HepG2 (cell line): Measurements from ENCODE around the gene LIPH. TPM values are rescaled to one million over a fixed set of nuclear protein-coding genes. Genes with fewer than 3 reads are reported as not detected.

ENCODE experiments used
- ATAC-seq: fragments of 200-7000 bp; cut with Tn5 transposase; 3 replicates; pipeline ENCODE4 v1.9.1; 2020; ENCODE audit warnings: mild to moderate bottlenecking, moderate library complexity
- BruUV-seq: library from RNA; stranded (reverse); fragments of 400-500 nt; replicated peaks from 2 replicates; lab custom pipeline; 2021; lab: Mats Ljungman, UMichigan
- CTCF ChIA-PET: fragments of 300-600 bp; formaldehyde crosslinking; extraction: SDS; loops from one replicate; lab custom pipeline; 2021; ENCODE audit warnings: low total read pairs, inconsistent platforms, low intra/inter-chr PET ratio; lab: Yijun Ruan, JAX
- POLR2A ChIA-PET: fragments of 350-600 bp; sonication (Branson Sonifier 250); formaldehyde crosslinking; loops from one replicate; lab custom pipeline; 2020; ENCODE audit warnings: antibody characterized with exemption, inconsistent platforms; lab: Yijun Ruan, JAX
- DNase-seq: peaks from one replicate; pipeline ENCODE4 v3.0.0-alpha.2; 2015; ENCODE audit warnings: low spot score
- FAIRE-seq: peaks from 3 replicates; lab custom pipeline; 2011; peaks lifted over from hg19 to GRCh38; lab: Jason Lieb, UNC
- H2AFZ ChIP-seq: one replicate; pipeline ENCODE4 v1.6.1; 2011; ENCODE audit warnings: low read length, inconsistent platforms
- H3K27ac ChIP-seq: fragments of 300-600 bp; 3 replicates; pipeline ENCODE4 v1.8.0; 2011; ENCODE audit warnings: mixed run types, mild to moderate bottlenecking, mixed read lengths, low read length, inconsistent platforms; ENCODE audit not compliant: insufficient read depth; ENCODE audit errors: extremely low read length
- H3K27me3 ChIP-seq, 2 experiments: fragments of 200-600 bp in 1 of 2; 2 replicates in 1 of 2; 3 replicates in 1 of 2; pipeline versions ENCODE4 v1.6.0 to v1.8.0; 2011; ENCODE audit warnings: low read length in 2 of 2, mild to moderate bottlenecking in 2 of 2, moderate library complexity in 2 of 2, inconsistent platforms in 1 of 2; ENCODE audit not compliant: insufficient read depth in 2 of 2, control insufficient read depth in 1 of 2
- H3K36me3 ChIP-seq, 2 experiments: fragments of 200-600 bp in 1 of 2; replicated peaks in 1 of 2; 2 replicates in 1 of 2; 3 replicates in 1 of 2; pipeline versions ENCODE4 v1.5.1 to v1.8.0; 2011; ENCODE audit warnings: low read length in 2 of 2, inconsistent platforms in 1 of 2; ENCODE audit not compliant: insufficient read depth in 2 of 2, control insufficient read depth in 1 of 2
- H3K4me1 ChIP-seq: 2 replicates; pipeline ENCODE4 v1.5.1; 2012; ENCODE audit warnings: low read length, inconsistent platforms; ENCODE audit not compliant: insufficient read depth
- H3K4me2 ChIP-seq: 2 replicates; pipeline ENCODE4 v1.6.0; 2011; ENCODE audit warnings: low read depth, low read length, inconsistent platforms
- H3K4me3 ChIP-seq, 3 experiments: fragments of 200-600 bp in 1 of 3; sonication (generic), shearing (Covaris generic) in 1 of 3; replicated peaks in 1 of 3; 2 replicates each; pipeline ENCODE4 v1.5.1; 2011 to 2016; ENCODE audit warnings: low read length in 3 of 3, inconsistent platforms in 2 of 3, low read depth in 2 of 3, mild to moderate bottlenecking in 2 of 3, control low read depth in 1 of 3, mixed read lengths in 1 of 3; ENCODE audit not compliant: insufficient read depth in 1 of 3
- H3K79me2 ChIP-seq: one replicate; pipeline ENCODE4 v1.6.1; 2011; ENCODE audit warnings: low read length, inconsistent platforms; ENCODE audit not compliant: insufficient read depth
- H3K9ac ChIP-seq: 2 replicates; pipeline ENCODE4 v1.6.0; 2011; ENCODE audit warnings: mild to moderate bottlenecking, low read depth, low read length, inconsistent platforms; ENCODE audit not compliant: insufficient read depth
- H3K9me3 ChIP-seq: 2 replicates; pipeline ENCODE4 v1.5.1; 2012; ENCODE audit warnings: mild to moderate bottlenecking, low read length
- H4K20me1 ChIP-seq: 2 replicates; pipeline ENCODE4 v1.6.0; 2011; ENCODE audit warnings: inconsistent platforms, mild to moderate bottlenecking, low read length, moderate library complexity; ENCODE audit not compliant: insufficient read depth
- ARID3A ChIP-seq: IDR thresholded peaks from 2 replicates; pipeline ENCODE4 v1.6.1; 2012; ENCODE audit warnings: low read depth, low read length, improper control_type of control experiment
- CCDC6 ChIP-seq: sonication (generic); formaldehyde crosslinking; IDR thresholded peaks from 2 replicates; pipeline ENCODE4 v1.8.1; 2022; ENCODE audit warnings: mild to moderate bottlenecking, missing genetic modification reagents, moderate library complexity
- CSRNP1 ChIP-seq: sonication (generic); formaldehyde crosslinking; IDR thresholded peaks from 2 replicates; pipeline ENCODE4 v1.8.1; 2023; ENCODE audit warnings: mild to moderate bottlenecking, missing genetic modification reagents
- TSC22D2 ChIP-seq: sonication (generic); formaldehyde crosslinking; IDR thresholded peaks from 2 replicates; pipeline ENCODE4 v1.5.1; 2020; ENCODE audit warnings: missing genetic modification reagents, mild to moderate bottlenecking, borderline replicate concordance
- XBP1 ChIP-seq: sonication (generic); formaldehyde crosslinking; IDR thresholded peaks from 2 replicates; pipeline ENCODE4 v1.5.0; 2020; ENCODE audit warnings: missing genetic modification reagents
- ZBTB34 ChIP-seq: sonication (generic); formaldehyde crosslinking; IDR thresholded peaks from 2 replicates; pipeline ENCODE4 v1.8.0; 2022; ENCODE audit warnings: mild to moderate bottlenecking, missing genetic modification reagents
- ZNF12 ChIP-seq: sonication (generic); formaldehyde crosslinking; IDR thresholded peaks from 2 replicates; pipeline ENCODE4 v1.5.0; 2020; ENCODE audit warnings: missing genetic modification reagents
- ZNF407 ChIP-seq: sonication (generic); formaldehyde crosslinking; IDR thresholded peaks from one replicate; pipeline ENCODE4 v1.5.1; 2020; ENCODE audit warnings: mild to moderate bottlenecking, missing genetic modification reagents; ENCODE audit errors: not compliant biosample characterization
- ZNF44 ChIP-seq: sonication (generic); formaldehyde crosslinking; IDR thresholded peaks from 2 replicates; pipeline ENCODE4 v1.5.1; 2020; ENCODE audit warnings: mild to moderate bottlenecking, missing genetic modification reagents
- ZNF747 ChIP-seq: sonication (generic); formaldehyde crosslinking; IDR thresholded peaks from 2 replicates; pipeline ENCODE4 v1.8.1; 2023; ENCODE audit warnings: missing genetic modification reagents, mild to moderate bottlenecking, borderline replicate concordance
- WGBS: methylation state at CpG from one replicate; pipeline ENCODE4 v1.1.6; 2017; ENCODE audit warnings: low lambda C conversion rate; 5-methylcytosine and 5-hydroxymethylcytosine counted together
- in situ Hi-C: cut with HindIII; loops from 2 replicates; pipeline ENCODE4 v1.10.0; 2017; ENCODE audit warnings: low pct_unique_long_range_greater_than_20kb; ENCODE audit not compliant: extremely low pct_ligation_motif_present
- intact Hi-C: fragments of 100-400 bp; cut with micrococcal nuclease; formaldehyde crosslinking; loops from one replicate; pipeline ENCODE4 v1.10.0; 2022; ENCODE audit not compliant: unreplicated experiment
- polyA plus RNA-seq, 8 experiments: library from polyadenylated mRNA; depleted of rRNA in 3 of 8; stranded (reverse) in 7 of 8; unstranded in 1 of 8; fragments of >200 nt; fragmentation: Illumina TruSeq in 4 of 8; extraction: Trizol in 4 of 8; gene quantifications; 2 replicates each; pipeline versions ENCODE4 v1.2.1 to v1.2.3, GENCODE V29; 2011 to 2016; ENCODE audit warnings: low read depth in 4 of 8, missing spikeins in 1 of 8, mixed read lengths in 1 of 8; ENCODE audit not compliant: insufficient read depth in 1 of 8
- total RNA-seq, 5 experiments: library from RNA; depleted of rRNA; stranded (reverse); fragments of >200 nt; fragmentation: Illumina TruSeq; extraction: Trizol; gene quantifications; 2 replicates each; pipeline ENCODE4 v1.2.3, GENCODE V29; 2016; ENCODE audit warnings: low read depth in 1 of 5

LIPH gene
- total and polyA plus RNA-seq, 2 of the 13 experiments (the other 11 are each of a cell fraction or from before 2014, with no cell fraction given), result 0.09 to 0.34 TPM

GRCh38 chr3:185477316-185477715, 75.1 kb downstream of the LIPH start:
- H3K27me3 ChIP-seq, result no peaks in the 10 kb centered on the region
- no peak overlapping the region for H3K27ac ChIP-seq
- H3K4me1 ChIP-seq, result no peaks in the 10 kb centered on the region
- POLR2A ChIA-PET, result no interaction called here
- H4K20me1 ChIP-seq, result no peaks in the 10 kb centered on the region; the same call in 1 of the 2 replicates
- CTCF ChIA-PET, result no interaction called here
- H3K4me2 ChIP-seq, result no peak overlapping the region
- FAIRE-seq, result no peak
- H2AFZ ChIP-seq, result no peak overlapping the region
- WGBS, result 75% methylated on average over 3 of the region's 3 CpGs
- in situ Hi-C loops (no loop called here), intact Hi-C loops (no loop called here)
- H3K9me3 ChIP-seq, result no peaks in the 10 kb centered on the region
- H3K36me3 ChIP-seq, result peaks cover 26 to 63% of the 10 kb centered on the region in 2 experiments; a peak in 4 of 5 replicates
- H3K4me3 ChIP-seq, result no peak overlapping the region
- ATAC-seq, result no peak
- no TSS peak for BruUV-seq
- H3K79me2 ChIP-seq, result no peaks in the 10 kb centered on the region
- DNase-seq, result no peak
- H3K9ac ChIP-seq, result no peak overlapping the region
- TF ChIP-seq ZNF747, result no peak
- TF ChIP-seq TSC22D2 (CRISPR knock-in tag), result no peak
- TF ChIP-seq ZNF12, result no peak
- no peak for TF ChIP-seq ARID3A
- TF ChIP-seq ZNF407, result no peak
- no peak for TF ChIP-seq CCDC6 (CRISPR knock-in tag)
- TF ChIP-seq CSRNP1 (CRISPR knock-in tag), result no peak
- TF ChIP-seq XBP1 (CRISPR knock-in tag), result no peak
- TF ChIP-seq ZBTB34 (CRISPR knock-in tag), result no peak
- no peak for TF ChIP-seq ZNF44
